IMR-90 (cell line): ENCODE results near the gene RUNX2. TPM values are rescaled to one million over a fixed set of nuclear protein-coding genes. Genes with fewer than 3 reads are reported as not detected.

Experiments
- ATAC-seq: fragments of 200-7000 bp; cut with Tn5 transposase; 2 replicates; pipeline ENCODE4 v1.9.1; 2020; ENCODE audit warnings: low read depth, mild to moderate bottlenecking, moderate library complexity
- BruUV-seq: library from RNA; stranded (reverse); fragments of 400-500 nt; replicated peaks from 2 replicates; lab custom pipeline; 2021; lab: Mats Ljungman, UMichigan
- CTCF ChIA-PET: fragments of 300-600 bp; formaldehyde crosslinking; extraction: SDS; loops from one replicate; lab custom pipeline; 2021; ENCODE audit warnings: antibody characterized with exemption; lab: Yijun Ruan, JAX
- POLR2A ChIA-PET: fragments of 300-600 bp; sonication (Branson Sonifier 250); formaldehyde crosslinking; loops from one replicate; lab custom pipeline; 2022; ENCODE audit warnings: antibody characterized with exemption; ENCODE audit not compliant: unreplicated experiment; lab: Charles Lee
- DNase-seq: peaks from one replicate; pipeline ENCODE4 v3.0.0; 2013
- H2AFZ ChIP-seq: replicated peaks from 2 replicates; pipeline ENCODE3; 2013; ENCODE audit warnings: low read length, mild to moderate bottlenecking; ENCODE audit not compliant: poor library complexity
- H2AK5ac ChIP-seq: 2 replicates; pipeline ENCODE4 v1.6.1; 2013; ENCODE audit warnings: low read depth, low read length, inconsistent platforms
- H2AK9ac ChIP-seq: replicated peaks from 2 replicates; pipeline ENCODE3; 2013; ENCODE audit warnings: mild to moderate bottlenecking, low read depth, low read length, moderate library complexity; ENCODE audit not compliant: poor library complexity
- H2BK120ac ChIP-seq: 2 replicates; pipeline ENCODE4 v1.6.1; 2013; ENCODE audit warnings: low read depth, low read length, inconsistent platforms
- H2BK15ac ChIP-seq: 3 replicates; pipeline ENCODE4 v1.6.1; 2013; ENCODE audit warnings: low read depth, low read length, inconsistent platforms
- H2BK20ac ChIP-seq: 2 replicates; pipeline ENCODE4 v1.6.1; 2013; ENCODE audit warnings: low read depth, mild to moderate bottlenecking, inconsistent platforms, low read length, moderate library complexity
- H2BK5ac ChIP-seq: 2 replicates; pipeline ENCODE4 v1.6.1; 2013; ENCODE audit warnings: mild to moderate bottlenecking, low read depth, low read length, inconsistent platforms; ENCODE audit not compliant: poor library complexity, severe bottlenecking
- H3K14ac ChIP-seq: replicated peaks from 2 replicates; pipeline ENCODE4 v1.6.1; 2013; ENCODE audit warnings: low read depth, low read length, inconsistent platforms
- H3K18ac ChIP-seq: 2 replicates; pipeline ENCODE4 v1.6.1; 2013; ENCODE audit warnings: low read depth, low read length, control low read depth
- H3K23ac ChIP-seq: 2 replicates; pipeline ENCODE4 v1.6.1; 2013; ENCODE audit warnings: low read depth, low read length, inconsistent platforms
- H3K27ac ChIP-seq: 2 replicates; pipeline ENCODE4 v1.5.1; 2013; ENCODE audit warnings: mild to moderate bottlenecking, control low read depth, low read length; ENCODE audit not compliant: insufficient read depth
- H3K27me3 ChIP-seq: 2 replicates; pipeline ENCODE4 v1.6.1; 2013; ENCODE audit warnings: low read length; ENCODE audit not compliant: control insufficient read depth, insufficient read depth
- H3K36me3 ChIP-seq: 2 replicates; pipeline ENCODE4 v1.6.1; 2013; ENCODE audit warnings: low read length, mixed read lengths; ENCODE audit not compliant: control insufficient read depth, insufficient read depth
- H3K4ac ChIP-seq: 2 replicates; pipeline ENCODE4 v1.6.1; 2013; ENCODE audit warnings: low read depth, low read length, inconsistent platforms
- H3K4me1 ChIP-seq: 2 replicates; pipeline ENCODE4 v1.6.1; 2013; ENCODE audit warnings: low read length, mixed read lengths; ENCODE audit not compliant: control insufficient read depth, insufficient read depth
- H3K4me2 ChIP-seq: 2 replicates; pipeline ENCODE4 v1.6.1; 2013; ENCODE audit warnings: low read depth, mild to moderate bottlenecking, control low read depth, low read length, moderate library complexity
- H3K4me3 ChIP-seq: 2 replicates; pipeline ENCODE4 v1.5.1; 2013; ENCODE audit warnings: low read depth, mild to moderate bottlenecking, control low read depth, low read length, moderate library complexity; ENCODE audit not compliant: insufficient read depth
- H3K56ac ChIP-seq: 2 replicates; pipeline ENCODE4 v1.6.1; 2013; ENCODE audit warnings: low read length, inconsistent platforms; ENCODE audit not compliant: insufficient read depth; ENCODE audit errors: extremely low read depth
- H3K79me1 ChIP-seq, 2 experiments: 2 replicates each; pipeline ENCODE4 v1.6.1; 2013; ENCODE audit warnings: low read length in 2 of 2, inconsistent platforms in 1 of 2, low read depth in 1 of 2
- H3K9ac ChIP-seq: 2 replicates; pipeline ENCODE4 v1.6.1; 2013; ENCODE audit warnings: low read depth, low read length, control low read depth
- H3K9me1 ChIP-seq: 2 replicates; pipeline ENCODE4 v1.6.1; 2013; ENCODE audit warnings: low read length, inconsistent platforms; ENCODE audit not compliant: insufficient read depth
- H3K9me3 ChIP-seq: 2 replicates; pipeline ENCODE4 v1.6.1; 2013; ENCODE audit warnings: low read length; ENCODE audit not compliant: control insufficient read depth, insufficient read depth
- H4K20me1 ChIP-seq: 2 replicates; pipeline ENCODE4 v1.6.1; 2013; ENCODE audit warnings: low read length, inconsistent platforms; ENCODE audit not compliant: insufficient read depth
- H4K5ac ChIP-seq: 2 replicates; pipeline ENCODE4 v1.6.1; 2013; ENCODE audit warnings: mild to moderate bottlenecking, low read depth, low read length, control low read depth
- H4K8ac ChIP-seq, 2 experiments: 2 replicates each; pipeline ENCODE4 v1.6.1; 2013; ENCODE audit warnings: low read depth in 2 of 2, low read length in 2 of 2, control low read depth in 1 of 2, inconsistent platforms in 1 of 2
- H4K91ac ChIP-seq: 2 replicates; pipeline ENCODE4 v1.6.1; 2013; ENCODE audit warnings: low read depth, low read length, inconsistent platforms; ENCODE audit not compliant: insufficient read depth
- BHLHE40 ChIP-seq: fragments of 150-350 bp; IDR thresholded peaks from 2 replicates; pipeline ENCODE4 v1.6.1; 2016; ENCODE audit warnings: mild to moderate bottlenecking, low read depth, low read length
- CEBPB ChIP-seq: IDR thresholded peaks from 2 replicates; pipeline ENCODE4 v1.6.1; 2012; ENCODE audit warnings: low read depth, low read length, improper control_type of control experiment
- CHD1 ChIP-seq: IDR thresholded peaks from 2 replicates; pipeline ENCODE4 v1.6.1; 2012; ENCODE audit warnings: low read depth, low read length, improper control_type of control experiment
- ELK1 ChIP-seq: fragments of 150-350 bp; IDR thresholded peaks from 2 replicates; pipeline ENCODE4 v1.6.1; 2016; ENCODE audit warnings: low read depth, mild to moderate bottlenecking, low read length, moderate library complexity, borderline replicate concordance
- FOS ChIP-seq: fragments of 150-350 bp; IDR thresholded peaks from 2 replicates; pipeline ENCODE4 v1.6.1; 2016; ENCODE audit warnings: low read depth, low read length
- MAFK ChIP-seq: IDR thresholded peaks from 2 replicates; pipeline ENCODE4 v1.6.1; 2012; ENCODE audit warnings: low read depth, low read length, improper control_type of control experiment
- MAZ ChIP-seq: IDR thresholded peaks from 2 replicates; pipeline ENCODE4 v1.6.1; 2012; ENCODE audit warnings: low read depth, mild to moderate bottlenecking, low read length, improper control_type of control experiment, moderate library complexity, borderline replicate concordance
- MXI1 ChIP-seq: IDR thresholded peaks from 2 replicates; pipeline ENCODE4 v1.6.1; 2012; ENCODE audit warnings: low read depth, mild to moderate bottlenecking, low read length, moderate library complexity, borderline replicate concordance
- NFE2L2 ChIP-seq: fragments of 150-350 bp; IDR thresholded peaks from 2 replicates; pipeline ENCODE4 v1.6.1; 2016; ENCODE audit warnings: low read depth, mild to moderate bottlenecking, low read length
- POLR2A ChIP-seq: IDR thresholded peaks from 2 replicates; pipeline ENCODE4 v1.6.1; 2012; ENCODE audit warnings: mild to moderate bottlenecking, low read depth, low read length
- RAD21 ChIP-seq: IDR thresholded peaks from 2 replicates; pipeline ENCODE4 v1.6.1; 2012; ENCODE audit warnings: low read length, improper control_type of control experiment
- RCOR1 ChIP-seq: IDR thresholded peaks from 2 replicates; pipeline ENCODE4 v1.6.1; 2012; ENCODE audit warnings: mild to moderate bottlenecking, low read length, improper control_type of control experiment; ENCODE audit not compliant: insufficient replicate concordance
- RFX5 ChIP-seq: IDR thresholded peaks from 2 replicates; pipeline ENCODE4 v1.8.0; 2012; ENCODE audit warnings: low read depth, mild to moderate bottlenecking, low read length, moderate library complexity
- SMC3 ChIP-seq: fragments of 150-350 bp; IDR thresholded peaks from 2 replicates; pipeline ENCODE4 v1.6.1; 2016; ENCODE audit warnings: low read depth, mild to moderate bottlenecking, antibody characterized with exemption, low read length, moderate library complexity
- USF2 ChIP-seq: fragments of 150-350 bp; IDR thresholded peaks from 2 replicates; pipeline ENCODE4 v1.6.1; 2017; ENCODE audit warnings: mild to moderate bottlenecking, antibody characterized with exemption, low read length, low read depth
- WGBS, 2 experiments: methylation state at CpG; one replicate each; pipeline versions ENCODE4 v1.1.5 to v1.1.7; 2013; ENCODE audit warnings: missing lambda C conversion rate in 2 of 2; ENCODE audit not compliant: insufficient read length in 1 of 2; ENCODE audit errors: extremely low coverage in 2 of 2; 5-methylcytosine and 5-hydroxymethylcytosine counted together
- dilution Hi-C: fragments of 300-500 bp; cut with HindIII; formaldehyde crosslinking; loops from one replicate; pipeline ENCODE4 v1.14.3; 2018; ENCODE audit warnings: low sequenced_read_pairs; ENCODE audit not compliant: unreplicated experiment
- in situ Hi-C: fragments of 300-500 bp; cut with MboI; formaldehyde crosslinking; loops from 3 replicates; pipeline ENCODE4 v1.14.3; 2019; ENCODE audit warnings: low sequenced_read_pairs, inconsistent platforms, mixed read lengths
- intact Hi-C: fragments of 100-400 bp; cut with micrococcal nuclease; formaldehyde crosslinking; loops from 2 replicates; pipeline ENCODE4 v1.10.0; 2022
- polyA plus RNA-seq, 3 experiments: library from polyadenylated mRNA; depleted of rRNA; stranded (reverse); fragments of >200 nt; gene quantifications; 2 replicates each; pipeline ENCODE4 v1.2.3, GENCODE V29; 2012; ENCODE audit warnings: low replicate concordance in 1 of 3
- total RNA-seq: library from RNA; depleted of rRNA; stranded (reverse); fragments of >200 nt; gene quantifications from 2 replicates; pipeline ENCODE4 v1.2.3, GENCODE V29; 2012
- TF ChIP-seq, protein P1 (sequence below): conservative IDR thresholded peaks from 2 replicates; pipeline ENCODE4 v1.5.1; 2012; ENCODE audit warnings: mild to moderate bottlenecking, low read depth, low read length, improper control_type of control experiment

RUNX2 gene
- total and polyA plus RNA-seq, 2 of the 4 experiments (the other 2 are of a cell fraction): 2.3 to 4.7 TPM

DNA sequence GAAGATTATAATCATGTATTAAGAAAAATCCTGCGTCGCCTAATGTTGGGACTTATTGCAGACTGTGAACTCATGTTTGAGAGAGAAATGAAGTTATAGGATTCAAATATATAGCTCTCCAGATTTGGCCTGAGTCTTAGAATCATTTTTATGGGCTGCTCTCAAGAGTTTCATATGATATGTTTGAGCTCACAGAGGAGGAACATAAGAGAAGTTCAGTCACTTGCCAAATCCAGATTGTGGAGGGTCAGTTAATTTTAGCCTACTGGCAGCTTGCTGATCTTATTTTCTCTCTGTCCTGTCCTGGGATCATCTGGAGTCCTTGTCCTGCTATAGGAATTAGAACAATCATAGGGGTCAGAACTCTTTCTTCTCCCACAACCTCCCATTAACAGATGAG lies 235.7 kb downstream of the RUNX2 start:
- H3K18ac ChIP-seq: no peak overlapping the region
- TF ChIP-seq BHLHE40 (no peak), ELK1 (no peak), FOS (no peak), SMC3 (no peak), POLR2A (no peak), MAFK (no peak), RCOR1 (no peak), NFE2L2 (no peak), CHD1 (no peak), MXI1 (no peak), MAZ (no peak), RAD21 (no peak), USF2 (no peak), CEBPB (no peak), RFX5 (no peak)
- TF ChIP-seq, protein P1, sequence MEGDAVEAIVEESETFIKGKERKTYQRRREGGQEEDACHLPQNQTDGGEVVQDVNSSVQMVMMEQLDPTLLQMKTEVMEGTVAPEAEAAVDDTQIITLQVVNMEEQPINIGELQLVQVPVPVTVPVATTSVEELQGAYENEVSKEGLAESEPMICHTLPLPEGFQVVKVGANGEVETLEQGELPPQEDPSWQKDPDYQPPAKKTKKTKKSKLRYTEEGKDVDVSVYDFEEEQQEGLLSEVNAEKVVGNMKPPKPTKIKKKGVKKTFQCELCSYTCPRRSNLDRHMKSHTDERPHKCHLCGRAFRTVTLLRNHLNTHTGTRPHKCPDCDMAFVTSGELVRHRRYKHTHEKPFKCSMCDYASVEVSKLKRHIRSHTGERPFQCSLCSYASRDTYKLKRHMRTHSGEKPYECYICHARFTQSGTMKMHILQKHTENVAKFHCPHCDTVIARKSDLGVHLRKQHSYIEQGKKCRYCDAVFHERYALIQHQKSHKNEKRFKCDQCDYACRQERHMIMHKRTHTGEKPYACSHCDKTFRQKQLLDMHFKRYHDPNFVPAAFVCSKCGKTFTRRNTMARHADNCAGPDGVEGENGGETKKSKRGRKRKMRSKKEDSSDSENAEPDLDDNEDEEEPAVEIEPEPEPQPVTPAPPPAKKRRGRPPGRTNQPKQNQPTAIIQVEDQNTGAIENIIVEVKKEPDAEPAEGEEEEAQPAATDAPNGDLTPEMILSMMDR: no peak
- H4K8ac ChIP-seq: no peak overlapping the region
- H3K9ac ChIP-seq: no peak overlapping the region
- no peaks in the 10 kb centered on the region for H3K36me3 ChIP-seq
- ChIA-PET CTCF (no interaction called here), POLR2A (no interaction called here)
- H3K9me3 ChIP-seq: no peaks in the 10 kb centered on the region
- no peak overlapping the region for H3K14ac ChIP-seq
- H3K56ac ChIP-seq: no peak overlapping the region
- intact Hi-C loops: no loop called here
- no peak overlapping the region for H2BK5ac ChIP-seq
- no peak overlapping the region for H2BK15ac ChIP-seq
- no peak overlapping the region for H2AK9ac ChIP-seq
- H3K79me1 ChIP-seq: no peaks in the 10 kb centered on the region
- no peak overlapping the region for H2AFZ ChIP-seq
- H4K91ac ChIP-seq: no peak overlapping the region
- H3K23ac ChIP-seq: no peak overlapping the region
- no TSS peak for BruUV-seq
- H3K4me3 ChIP-seq: no peak overlapping the region
- no peak overlapping the region for H3K27ac ChIP-seq
- H3K27me3 ChIP-seq: no peaks in the 10 kb centered on the region
- in situ Hi-C loops: no loop called here
- no peak overlapping the region for H4K5ac ChIP-seq
- DNase-seq (no peak), ATAC-seq (no peak)
- no peaks in the 10 kb centered on the region for H4K20me1 ChIP-seq
- no peak overlapping the region for H2BK120ac ChIP-seq
- no peaks in the 10 kb centered on the region for H3K4me1 ChIP-seq
- peaks cover 2% of the 10 kb centered on the region; the same call in 1 of the 2 replicates for H3K9me1 ChIP-seq
- dilution Hi-C loops: no loop called here
- no peak overlapping the region for H2BK20ac ChIP-seq
- H3K4ac ChIP-seq: no peak overlapping the region
- no peak overlapping the region for H3K4me2 ChIP-seq
- 100% methylated on average over 2 of the region's 2 CpGs; no CpG with 5 or more reads in 1 of the 2 experiments for WGBS, 2 experiments
- H2AK5ac ChIP-seq: no peak overlapping the region
